WTC11 (cell line): ENCODE measurements around the gene RFK. TPM values are rescaled to one million over a fixed set of nuclear protein-coding genes. Genes with fewer than 3 reads are reported as not detected.

Experiments used
- ATAC-seq: fragments of 200-7000 bp; cut with Tn5 transposase; 2 replicates; pipeline ENCODE4 v1.10.0; 2021; ENCODE audit warnings: mild to moderate bottlenecking, moderate library complexity
- CTCF ChIA-PET: fragments of 300-600 bp; sonication (Branson Sonifier 250); formaldehyde crosslinking; loops from one replicate; lab custom pipeline; 2021; ENCODE audit warnings: antibody characterized with exemption; lab: Charles Lee
- POLR2A ChIA-PET: fragments of 350-600 bp; sonication (Branson Sonifier 250); formaldehyde crosslinking; loops from one replicate; lab custom pipeline; 2021; ENCODE audit warnings: antibody characterized with exemption; lab: Charles Lee
- DNase-seq: peaks from one replicate; pipeline ENCODE4 v3.0.0; 2021; ENCODE audit warnings: low spot score
- H3K27ac Mint-ChIP-seq: 2 replicates; pipeline ENCODE4 v1.8.0; 2021; ENCODE audit warnings: mixed read lengths
- H3K27me3 Mint-ChIP-seq: 2 replicates; pipeline ENCODE4 v1.8.0; 2021; ENCODE audit warnings: low read depth, mild to moderate bottlenecking, moderate library complexity, mixed read lengths
- H3K36me3 Mint-ChIP-seq: 2 replicates; pipeline ENCODE4 v1.8.0; 2021; ENCODE audit warnings: mixed read lengths
- H3K4me1 Mint-ChIP-seq: 2 replicates; pipeline ENCODE4 v1.8.0; 2022; ENCODE audit warnings: mixed read lengths
- H3K4me3 Mint-ChIP-seq: 2 replicates; pipeline ENCODE4 v1.8.0; 2021; ENCODE audit warnings: mild to moderate bottlenecking, moderate library complexity, mixed read lengths
- H3K9me3 Mint-ChIP-seq: 2 replicates; pipeline ENCODE4 v1.8.0; 2021; ENCODE audit warnings: mixed read lengths
- AFF4 ChIP-seq: sonication (generic); formaldehyde crosslinking; IDR thresholded peaks from 2 replicates; pipeline ENCODE4 v1.8.1; 2023; ENCODE audit warnings: mild to moderate bottlenecking, missing genetic modification reagents, borderline replicate concordance
- ATF2 ChIP-seq: sonication (generic); formaldehyde crosslinking; IDR thresholded peaks from 2 replicates; pipeline ENCODE4 v1.8.1; 2022; ENCODE audit warnings: low read depth, missing genetic modification reagents, borderline replicate concordance
- ATF6 ChIP-seq: sonication (generic); formaldehyde crosslinking; IDR thresholded peaks from 2 replicates; pipeline ENCODE4 v1.8.1; 2023; ENCODE audit warnings: mild to moderate bottlenecking, missing genetic modification reagents
- E2F5 ChIP-seq: sonication (generic); formaldehyde crosslinking; IDR thresholded peaks from 2 replicates; pipeline ENCODE4 v1.8.1; 2022; ENCODE audit warnings: mild to moderate bottlenecking, moderate library complexity, missing genetic modification reagents
- EMX1 ChIP-seq: fragments of 250-450 bp; sonication (Bioruptor Pico); IDR thresholded peaks from 2 replicates; pipeline ENCODE4 v1.8.0; 2021; ENCODE audit warnings: mild to moderate bottlenecking
- ERG ChIP-seq: fragments of 250-450 bp; sonication (Bioruptor Pico); IDR thresholded peaks from 2 replicates; pipeline ENCODE4 v1.8.0; 2021; ENCODE audit warnings: mild to moderate bottlenecking
- IRF2 ChIP-seq: sonication (generic); formaldehyde crosslinking; IDR thresholded peaks from 2 replicates; pipeline ENCODE4 v1.8.0; 2022; ENCODE audit warnings: low read depth, missing genetic modification reagents, borderline replicate concordance
- MAX ChIP-seq: sonication (generic); formaldehyde crosslinking; IDR thresholded peaks from 2 replicates; pipeline ENCODE4 v1.8.0; 2022; ENCODE audit warnings: mild to moderate bottlenecking, missing genetic modification reagents
- NFYB ChIP-seq: sonication (generic); formaldehyde crosslinking; conservative IDR thresholded peaks from 2 replicates; pipeline ENCODE4 v1.8.0; 2022; ENCODE audit warnings: low read depth, missing genetic modification reagents
- NR3C1 ChIP-seq: sonication (generic); formaldehyde crosslinking; conservative IDR thresholded peaks from 2 replicates; pipeline ENCODE4 v1.8.1; 2023; ENCODE audit warnings: low read depth, mild to moderate bottlenecking, missing genetic modification reagents
- SMAD4 ChIP-seq: sonication (generic); formaldehyde crosslinking; IDR thresholded peaks from 2 replicates; pipeline ENCODE4 v1.8.0; 2022; ENCODE audit warnings: mild to moderate bottlenecking, missing genetic modification reagents
- ZMAT4 ChIP-seq: fragments of 250-450 bp; sonication (Bioruptor Pico); IDR thresholded peaks from 2 replicates; pipeline ENCODE4 v1.9.0; 2021; ENCODE audit warnings: mild to moderate bottlenecking
- ZNF232 ChIP-seq: sonication (generic); formaldehyde crosslinking; IDR thresholded peaks from 2 replicates; pipeline ENCODE4 v1.8.0; 2022; ENCODE audit warnings: mild to moderate bottlenecking, missing genetic modification reagents
- ZNF281 ChIP-seq: sonication (generic); formaldehyde crosslinking; IDR thresholded peaks from 2 replicates; pipeline ENCODE4 v1.8.0; 2023; ENCODE audit warnings: mild to moderate bottlenecking, missing genetic modification reagents
- ZNF425 ChIP-seq: fragments of 250-450 bp; sonication (Bioruptor Pico); conservative IDR thresholded peaks from 2 replicates; pipeline ENCODE4 v1.9.0; 2021; ENCODE audit warnings: mild to moderate bottlenecking
- total RNA-seq: library from RNA; stranded (reverse); gene quantifications from 3 replicates; pipeline ENCODE4 v1.2.3, GENCODE V29; 2021

RFK gene
- total RNA-seq, 1 experiment from 2014 or later = 14.9 TPM

- H3K36me3 Mint-ChIP-seq = peaks cover 8% of the 10 kb centered on the region
- TF ChIP-seq ATF2 (CRISPR knock-in tag) (no peak), IRF2 (no peak), EMX1 (CRISPR knock-in tag) (no peak), MAX (no peak), ATF6 (no peak), ZNF281 (CRISPR knock-in tag) (no peak), SMAD4 (CRISPR knock-in tag) (no peak), NR3C1 (CRISPR knock-in tag) (no peak), ZMAT4 (CRISPR knock-in tag) (no peak), ERG (CRISPR knock-in tag) (no peak), AFF4 (no peak)
- DNase-seq = no peak
- POLR2A ChIA-PET = no interaction called here
- ATAC-seq = no peak
- peaks cover 25% of the 10 kb centered on the region for H3K9me3 Mint-ChIP-seq
- H3K4me3 Mint-ChIP-seq = no peak overlapping the region
- H3K27me3 Mint-ChIP-seq = peaks cover 7% of the 10 kb centered on the region; the same call in 1 of the 2 replicates
- CTCF ChIA-PET = no interaction called here
- H3K4me1 Mint-ChIP-seq = peaks cover 41% of the 10 kb centered on the region
- no peak overlapping the region for H3K27ac Mint-ChIP-seq
These were observed 21.5 kb upstream of the RFK start for GRCh38 chr9:76415731-76416130.

GRCh38 chr9:76415154-76415553 lies 20.9 kb upstream of the RFK start:
- Mint-ChIP-seq H3K4me1 (peaks cover 41% of the 10 kb centered on the region), H3K27me3 (peaks cover 7% of the 10 kb centered on the region; the same call in 1 of the 2 replicates), H3K4me3 (no peak overlapping the region), H3K9me3 (peaks cover 25% of the 10 kb centered on the region), H3K36me3 (peaks cover 8% of the 10 kb centered on the region), H3K27ac (no peak overlapping the region)
- ATAC-seq (no peak), DNase-seq (no peak)
- ChIA-PET POLR2A (no interaction called here), CTCF (no interaction called here)
- TF ChIP-seq ZNF425 (CRISPR knock-in tag) (no peak), NFYB (CRISPR knock-in tag) (no peak), E2F5 (no peak), NR3C1 (CRISPR knock-in tag) (no peak), ZNF232 (CRISPR knock-in tag) (no peak)
